Measurements from ENCODE around the gene BLMH. TPM values are rescaled to one million over a fixed set of nuclear protein-coding genes. Genes with fewer than 3 reads are reported as not detected.
"Not testable (repeated sequence)": the region's sequence is repeated elsewhere in the genome, so short reads cannot be mapped to it uniquely, and the experiment has no call there.

The BLMH gene
- total RNA-seq, 1 experiment from 2014 or later = 20.7 TPM

- no peaks in the 10 kb centered on the region for H4K20me1 ChIP-seq (ENCODE audit: insufficient read depth)
- no TSS peak for BruUV-seq (replicated peaks)
- CTCF ChIA-PET = no interaction called here
Observed at GRCh38 chr17:30203471-30203981, 88.2 kb downstream of the BLMH start.

GRCh38 chr17:30200656-30201055 is 91.1 kb downstream of the BLMH start:
- BruUV-seq (replicated peaks); DNase-seq; intact Hi-C loops (cut with micrococcal nuclease; ENCODE audit: unreplicated experiment); H3K27ac ChIP-seq; POLR2A ChIA-PET (ENCODE audit: unreplicated experiment); H3K4me2 ChIP-seq; H4K20me1 ChIP-seq (ENCODE audit: insufficient read depth); H3K9me3 ChIP-seq (ENCODE audit: insufficient read depth, low read depth); CTCF ChIA-PET; H2AFZ ChIP-seq; H3K4me3 ChIP-seq; H3K9me2 ChIP-seq (ENCODE audit: insufficient read depth); H3F3A ChIP-seq (ENCODE audit: insufficient read depth, low read depth); H3K36me3 ChIP-seq (ENCODE audit: low read depth); H3K27me3 ChIP-seq (ENCODE audit: insufficient read depth, low read depth); H3K79me2 ChIP-seq (ENCODE audit: low read depth); H3K4me1 ChIP-seq (replicated peaks; ENCODE audit: insufficient read depth): not testable (repeated sequence)

More at GRCh38 chr17:30203471-30203981, 88.2 kb downstream of the BLMH start:
- H3K79me2 ChIP-seq (ENCODE audit: low read depth) = no peaks in the 10 kb centered on the region
- no peaks in the 10 kb centered on the region for H3K27me3 ChIP-seq (ENCODE audit: insufficient read depth, low read depth)
- H3K27ac ChIP-seq = no peak overlapping the region
- no peak overlapping the region for H2AFZ ChIP-seq
- no peaks in the 10 kb centered on the region for H3K4me1 ChIP-seq (replicated peaks; ENCODE audit: insufficient read depth)
- POLR2A ChIA-PET (ENCODE audit: unreplicated experiment) = no interaction called here
- DNase-seq = no peak
- no peaks in the 10 kb centered on the region for H3K36me3 ChIP-seq (ENCODE audit: low read depth)
- intact Hi-C loops (cut with micrococcal nuclease; ENCODE audit: unreplicated experiment) = no loop called here
- no peaks in the 10 kb centered on the region for H3K9me3 ChIP-seq (ENCODE audit: insufficient read depth, low read depth)
- H3K4me3 ChIP-seq = no peak overlapping the region
- no peaks in the 10 kb centered on the region for H3F3A ChIP-seq (ENCODE audit: insufficient read depth, low read depth)
- TF ChIP-seq CTCF (conservative IDR thresholded peaks at IDR 0.05) = no peak
- no peak for TF ChIP-seq EZH2 (IDR thresholded peaks at IDR 0.05; ENCODE audit: low read depth)
- no peak overlapping the region for H3K4me2 ChIP-seq
- H3K9me2 ChIP-seq (ENCODE audit: insufficient read depth) = no peaks in the 10 kb centered on the region

GRCh38 chr17:30200106-30200505 is 91.6 kb downstream of the BLMH start:
- no peaks in the 10 kb centered on the region for H3K27me3 ChIP-seq (ENCODE audit: insufficient read depth, low read depth)
- no peak overlapping the region for H3K4me3 ChIP-seq
- no peak overlapping the region for H2AFZ ChIP-seq
- BruUV-seq (replicated peaks) = no TSS peak
- no peak overlapping the region for H3K4me2 ChIP-seq
- H3F3A ChIP-seq (ENCODE audit: insufficient read depth, low read depth) = no peaks in the 10 kb centered on the region
- no peaks in the 10 kb centered on the region for H3K9me2 ChIP-seq (ENCODE audit: insufficient read depth)
- no peaks in the 10 kb centered on the region for H3K36me3 ChIP-seq (ENCODE audit: low read depth)
- TF ChIP-seq CTCF (conservative IDR thresholded peaks at IDR 0.05) = no peak
- TF ChIP-seq EZH2 (IDR thresholded peaks at IDR 0.05; ENCODE audit: low read depth) = no peak
- no peaks in the 10 kb centered on the region for H3K9me3 ChIP-seq (ENCODE audit: insufficient read depth, low read depth)
- ChIA-PET CTCF (no interaction called here), POLR2A (ENCODE audit: unreplicated experiment) (no interaction called here)
- intact Hi-C loops (cut with micrococcal nuclease; ENCODE audit: unreplicated experiment) = no loop called here
- DNase-seq = no peak
- no peaks in the 10 kb centered on the region for H4K20me1 ChIP-seq (ENCODE audit: insufficient read depth)
- no peaks in the 10 kb centered on the region for H3K4me1 ChIP-seq (replicated peaks; ENCODE audit: insufficient read depth)
- no peak overlapping the region for H3K27ac ChIP-seq
- H3K79me2 ChIP-seq (ENCODE audit: low read depth) = no peaks in the 10 kb centered on the region

GRCh38 chr17:30199600-30199999 is 92.1 kb downstream of the BLMH start:
- TF ChIP-seq CTCF (conservative IDR thresholded peaks at IDR 0.05) (no peak), EZH2 (IDR thresholded peaks at IDR 0.05; ENCODE audit: low read depth) (no peak)
- no peaks in the 10 kb centered on the region for H3K27me3 ChIP-seq (ENCODE audit: insufficient read depth, low read depth)
- DNase-seq = no peak
- H3K4me3 ChIP-seq = no peak overlapping the region
- intact Hi-C loops (cut with micrococcal nuclease; ENCODE audit: unreplicated experiment) = no loop called here
- no peak overlapping the region for H3K27ac ChIP-seq
- H2AFZ ChIP-seq = no peak overlapping the region
- no peaks in the 10 kb centered on the region for H3K9me3 ChIP-seq (ENCODE audit: insufficient read depth, low read depth)
- ChIA-PET CTCF (interaction anchor here (0.6 kb wide), 1 partner anchor 11 kb away, joined by 3 read pairs; no protein-coding TSS in a partner anchor), POLR2A (ENCODE audit: unreplicated experiment) (no interaction called here)
- H3K36me3 ChIP-seq (ENCODE audit: low read depth) = no peaks in the 10 kb centered on the region
- H3K4me1 ChIP-seq (replicated peaks; ENCODE audit: insufficient read depth) = no peaks in the 10 kb centered on the region
- no TSS peak for BruUV-seq (replicated peaks)
- no peaks in the 10 kb centered on the region for H3K79me2 ChIP-seq (ENCODE audit: low read depth)
- no peaks in the 10 kb centered on the region for H3K9me2 ChIP-seq (ENCODE audit: insufficient read depth)
- no peak overlapping the region for H3K4me2 ChIP-seq
- H3F3A ChIP-seq (ENCODE audit: insufficient read depth, low read depth) = no peaks in the 10 kb centered on the region
- H4K20me1 ChIP-seq (ENCODE audit: insufficient read depth) = no peaks in the 10 kb centered on the region

Measured in PC-9 (cell line).